Measurements from ENCODE around the gene RB1.

RB1 gene

GRCh38 chr13:48370815-48371214 is 67.3 kb downstream of the RB1 start:
- Histone ChIP-seq H3K9me3 (ENCODE audit: control insufficient read depth, low read length) (no peaks in the 10 kb centered on the region), H3K36me3 (ENCODE audit: control insufficient read depth, insufficient read depth, low read length) (no peaks in the 10 kb centered on the region), H3K4me1 (ENCODE audit: control insufficient read depth, insufficient read depth, low read length) (no peaks in the 10 kb centered on the region), H3K27me3 (ENCODE audit: control insufficient read depth, insufficient read depth, low read length) (no peaks in the 10 kb centered on the region), H3K4me3 (ENCODE audit: low read length) (no peak overlapping the region), H3K9ac (ENCODE audit: low read length) (no peak overlapping the region)

- H3K4me3 ChIP-seq (ENCODE audit: low read length) = no peak overlapping the region
- no peaks in the 10 kb centered on the region for H3K9me3 ChIP-seq (ENCODE audit: control insufficient read depth, low read length)
- H3K9ac ChIP-seq (ENCODE audit: low read length) = no peak overlapping the region
- H3K4me1 ChIP-seq (ENCODE audit: control insufficient read depth, insufficient read depth, low read length) = no peaks in the 10 kb centered on the region
- no peaks in the 10 kb centered on the region for H3K27me3 ChIP-seq (ENCODE audit: control insufficient read depth, insufficient read depth, low read length)
- no peaks in the 10 kb centered on the region for H3K36me3 ChIP-seq (ENCODE audit: control insufficient read depth, insufficient read depth, low read length)
Observed at GRCh38 chr13:48377857-48378256, 74.3 kb downstream of the RB1 start.

GRCh38 chr13:48380581-48380980 is 77.0 kb downstream of the RB1 start:
- Histone ChIP-seq H3K36me3 (ENCODE audit: control insufficient read depth, insufficient read depth, low read length) (no peaks in the 10 kb centered on the region), H3K4me1 (ENCODE audit: control insufficient read depth, insufficient read depth, low read length) (no peaks in the 10 kb centered on the region), H3K27me3 (ENCODE audit: control insufficient read depth, insufficient read depth, low read length) (no peaks in the 10 kb centered on the region), H3K4me3 (ENCODE audit: low read length) (no peak overlapping the region), H3K9ac (ENCODE audit: low read length) (no peak overlapping the region), H3K9me3 (ENCODE audit: control insufficient read depth, low read length) (no peaks in the 10 kb centered on the region)

- Histone ChIP-seq H3K36me3 (ENCODE audit: control insufficient read depth, insufficient read depth, low read length) (no peaks in the 10 kb centered on the region), H3K9ac (ENCODE audit: low read length) (no peak overlapping the region), H3K4me1 (ENCODE audit: control insufficient read depth, insufficient read depth, low read length) (no peaks in the 10 kb centered on the region), H3K4me3 (ENCODE audit: low read length) (no peak overlapping the region), H3K9me3 (ENCODE audit: control insufficient read depth, low read length) (no peaks in the 10 kb centered on the region), H3K27me3 (ENCODE audit: control insufficient read depth, insufficient read depth, low read length) (no peaks in the 10 kb centered on the region)
Observed at GRCh38 chr13:48383384-48383783, 79.8 kb downstream of the RB1 start.

DNA sequence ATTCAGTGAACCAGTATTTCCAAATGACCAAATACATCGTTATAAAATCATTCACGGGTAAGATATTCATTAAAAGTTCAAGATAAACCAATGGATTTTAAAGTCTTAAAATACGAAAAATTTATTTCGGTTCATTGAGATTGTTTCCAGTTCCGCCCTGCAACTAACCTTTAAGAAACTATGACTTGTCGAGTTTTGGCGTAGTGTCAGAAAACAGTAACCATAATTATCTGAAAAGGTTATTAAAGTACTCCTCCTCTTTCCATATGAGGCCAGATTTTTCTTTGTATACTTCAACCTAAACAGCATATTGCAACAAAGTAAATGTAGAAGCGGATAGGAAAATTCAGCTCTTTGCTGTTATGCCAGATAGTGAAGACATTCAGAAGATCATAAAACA is 83.3 kb downstream of the RB1 start:
- Histone ChIP-seq H3K36me3 (ENCODE audit: control insufficient read depth, insufficient read depth, low read length) (no peaks in the 10 kb centered on the region), H3K9me3 (ENCODE audit: control insufficient read depth, low read length) (no peaks in the 10 kb centered on the region), H3K9ac (ENCODE audit: low read length) (no peak overlapping the region), H3K4me3 (ENCODE audit: low read length) (no peak overlapping the region), H3K27me3 (ENCODE audit: control insufficient read depth, insufficient read depth, low read length) (no peaks in the 10 kb centered on the region), H3K4me1 (ENCODE audit: control insufficient read depth, insufficient read depth, low read length) (no peaks in the 10 kb centered on the region)

GRCh38 chr13:48391257-48391656 is 87.7 kb downstream of the RB1 start:
- H3K36me3 ChIP-seq (ENCODE audit: control insufficient read depth, insufficient read depth, low read length) = no peaks in the 10 kb centered on the region
- H3K4me1 ChIP-seq (ENCODE audit: control insufficient read depth, insufficient read depth, low read length) = no peaks in the 10 kb centered on the region
- no peak overlapping the region for H3K9ac ChIP-seq (ENCODE audit: low read length)
- H3K4me3 ChIP-seq (ENCODE audit: low read length) = no peak overlapping the region
- H3K27me3 ChIP-seq (ENCODE audit: control insufficient read depth, insufficient read depth, low read length) = no peaks in the 10 kb centered on the region
- H3K9me3 ChIP-seq (ENCODE audit: control insufficient read depth, low read length) = no peaks in the 10 kb centered on the region

DNA sequence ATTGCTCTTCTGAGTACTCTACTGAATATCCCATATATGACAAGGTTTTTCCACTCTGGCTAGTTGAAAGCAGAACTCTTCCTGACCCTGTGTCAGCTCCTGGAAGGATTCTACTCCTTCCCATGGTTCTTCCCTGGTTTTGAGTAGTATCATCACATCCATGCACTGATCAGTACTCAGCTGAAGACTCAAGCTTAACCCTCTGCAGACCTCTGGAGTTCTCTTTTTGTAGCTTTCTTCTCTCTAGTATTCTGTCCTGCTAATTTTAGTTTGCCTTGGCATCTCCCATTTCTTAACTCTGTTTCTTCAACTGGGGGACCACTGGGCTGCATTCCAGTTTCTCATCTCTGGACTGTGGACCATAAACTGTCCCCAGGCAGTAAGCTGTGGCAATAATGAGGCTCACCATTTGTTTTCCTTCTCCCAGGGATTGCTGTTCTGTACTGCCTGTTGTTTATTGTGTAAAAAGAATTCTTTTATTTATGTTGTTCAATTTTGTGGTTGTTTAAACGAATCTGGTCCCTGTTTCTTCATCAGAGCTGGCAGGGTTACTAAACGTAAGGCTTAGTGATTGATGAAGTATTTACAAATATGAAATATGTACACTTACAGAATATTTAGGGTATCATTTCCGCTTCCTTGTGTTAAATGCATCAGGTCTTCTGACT is 89.6 kb downstream of the RB1 start:
- Histone ChIP-seq H3K4me1 (ENCODE audit: control insufficient read depth, insufficient read depth, low read length) (peaks cover 4% of the 10 kb centered on the region), H3K27me3 (ENCODE audit: control insufficient read depth, insufficient read depth, low read length) (no peaks in the 10 kb centered on the region), H3K9me3 (ENCODE audit: control insufficient read depth, low read length) (no peaks in the 10 kb centered on the region), H3K4me3 (ENCODE audit: low read length) (no peak overlapping the region), H3K36me3 (ENCODE audit: control insufficient read depth, insufficient read depth, low read length) (no peaks in the 10 kb centered on the region), H3K9ac (ENCODE audit: low read length) (no peak overlapping the region)

DNA sequence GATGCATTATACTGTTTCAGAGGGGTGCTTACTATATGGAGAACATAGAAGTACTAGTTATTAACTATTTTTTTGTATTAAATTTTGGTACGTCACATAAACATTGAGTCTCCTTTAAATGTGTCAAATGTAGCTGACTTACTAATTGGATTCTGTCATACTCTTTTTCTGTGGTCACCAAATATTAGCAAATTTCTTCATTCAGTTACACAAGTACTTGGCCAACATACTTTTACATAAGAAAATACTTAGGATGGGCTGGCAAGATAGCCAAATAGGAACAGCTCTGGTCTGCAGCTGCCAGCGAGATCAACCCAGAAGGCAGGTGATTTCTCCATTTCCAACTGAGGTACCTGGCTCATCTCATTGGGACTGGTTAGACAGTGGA is 90.1 kb downstream of the RB1 start:
- Histone ChIP-seq H3K36me3 (ENCODE audit: control insufficient read depth, insufficient read depth, low read length) (no peaks in the 10 kb centered on the region), H3K4me1 (ENCODE audit: control insufficient read depth, insufficient read depth, low read length) (peaks cover 4% of the 10 kb centered on the region), H3K9ac (ENCODE audit: low read length) (no peak overlapping the region), H3K4me3 (ENCODE audit: low read length) (no peak overlapping the region), H3K9me3 (ENCODE audit: control insufficient read depth, low read length) (no peaks in the 10 kb centered on the region), H3K27me3 (ENCODE audit: control insufficient read depth, insufficient read depth, low read length) (no peaks in the 10 kb centered on the region)

- H3K9ac ChIP-seq (ENCODE audit: low read length) = no peak overlapping the region
- no peaks in the 10 kb centered on the region for H3K36me3 ChIP-seq (ENCODE audit: control insufficient read depth, insufficient read depth, low read length)
- H3K4me1 ChIP-seq (ENCODE audit: control insufficient read depth, insufficient read depth, low read length) = peaks cover 12% of the 10 kb centered on the region
Observed at GRCh38 chr13:48397744-48398143, 94.2 kb downstream of the RB1 start.

DNA sequence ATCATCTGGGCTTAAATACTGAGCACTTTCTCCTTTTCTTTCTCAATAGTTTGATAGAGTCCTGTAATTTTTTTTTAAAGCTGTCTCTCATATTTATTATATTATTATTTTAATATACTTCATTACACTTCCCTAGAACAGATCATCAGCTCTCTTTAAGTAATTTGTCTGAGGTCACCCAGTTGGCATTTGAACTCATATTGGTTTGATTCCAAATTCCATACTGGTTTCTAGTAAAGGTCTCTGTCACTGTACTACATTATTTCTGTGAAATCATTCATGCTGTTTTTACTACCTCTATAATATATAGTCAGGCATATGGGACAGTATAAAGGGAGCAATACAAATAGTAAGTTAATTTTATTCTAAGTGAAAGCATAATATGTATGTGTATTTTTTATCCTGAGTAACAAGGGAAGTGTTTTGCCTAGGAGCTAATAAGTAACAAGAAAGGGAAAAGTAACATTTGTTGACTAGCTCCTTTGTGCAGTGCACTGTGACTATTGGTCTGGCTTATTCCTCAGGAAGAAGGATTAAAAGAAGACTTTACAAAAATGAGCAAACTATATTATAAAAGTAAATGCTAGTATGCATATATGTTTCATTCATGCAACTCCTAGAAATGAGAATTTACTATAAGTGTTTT is 95.0 kb downstream of the RB1 start:
- no peaks in the 10 kb centered on the region for H3K27me3 ChIP-seq (ENCODE audit: control insufficient read depth, insufficient read depth, low read length)
- peaks cover 12% of the 10 kb centered on the region for H3K4me1 ChIP-seq (ENCODE audit: control insufficient read depth, insufficient read depth, low read length)
- no peaks in the 10 kb centered on the region for H3K9me3 ChIP-seq (ENCODE audit: control insufficient read depth, low read length)
- H3K9ac ChIP-seq (ENCODE audit: low read length) = no peak overlapping the region
- H3K36me3 ChIP-seq (ENCODE audit: control insufficient read depth, insufficient read depth, low read length) = no peaks in the 10 kb centered on the region
- H3K4me3 ChIP-seq (ENCODE audit: low read length) = no peak overlapping the region

More at GRCh38 chr13:48397744-48398143, 94.2 kb downstream of the RB1 start:
- H3K27me3 ChIP-seq (ENCODE audit: control insufficient read depth, insufficient read depth, low read length) = no peaks in the 10 kb centered on the region
- H3K9me3 ChIP-seq (ENCODE audit: control insufficient read depth, low read length) = no peaks in the 10 kb centered on the region
- no peak overlapping the region for H3K4me3 ChIP-seq (ENCODE audit: low read length)

DNA sequence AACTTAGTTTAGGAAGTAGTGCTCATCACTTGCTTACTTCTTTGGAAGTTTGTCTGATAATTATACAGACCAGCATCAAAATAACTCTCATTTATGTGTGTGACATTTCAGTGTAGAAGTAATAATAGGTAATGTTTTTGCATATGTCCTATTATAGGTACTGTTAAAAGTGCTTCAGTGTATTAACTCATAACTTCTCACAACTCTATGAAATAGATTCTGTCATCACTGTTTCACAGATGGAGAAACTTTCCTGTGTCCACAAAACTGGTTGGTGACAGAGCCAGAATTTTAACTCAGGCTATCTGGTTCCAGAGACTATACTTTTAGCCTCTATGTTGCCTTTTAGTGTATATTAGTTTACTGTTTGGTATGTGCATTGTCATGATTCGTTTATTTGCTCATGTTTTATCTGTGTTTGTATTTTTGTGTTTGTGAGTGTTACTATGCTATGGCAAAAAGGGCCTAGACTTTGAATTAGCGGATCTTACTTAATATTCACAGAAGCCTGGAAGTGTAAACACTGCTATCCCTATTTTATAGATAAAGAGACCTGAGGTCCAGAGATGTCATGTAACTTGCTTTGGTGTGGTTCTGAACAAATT is 96.6 kb downstream of the RB1 start:
- Histone ChIP-seq H3K9ac (ENCODE audit: low read length) (no peak overlapping the region), H3K9me3 (ENCODE audit: control insufficient read depth, low read length) (no peaks in the 10 kb centered on the region), H3K4me1 (ENCODE audit: control insufficient read depth, insufficient read depth, low read length) (peaks cover 12% of the 10 kb centered on the region), H3K4me3 (ENCODE audit: low read length) (no peak overlapping the region), H3K27me3 (ENCODE audit: control insufficient read depth, insufficient read depth, low read length) (no peaks in the 10 kb centered on the region), H3K36me3 (ENCODE audit: control insufficient read depth, insufficient read depth, low read length) (no peaks in the 10 kb centered on the region)

DNA sequence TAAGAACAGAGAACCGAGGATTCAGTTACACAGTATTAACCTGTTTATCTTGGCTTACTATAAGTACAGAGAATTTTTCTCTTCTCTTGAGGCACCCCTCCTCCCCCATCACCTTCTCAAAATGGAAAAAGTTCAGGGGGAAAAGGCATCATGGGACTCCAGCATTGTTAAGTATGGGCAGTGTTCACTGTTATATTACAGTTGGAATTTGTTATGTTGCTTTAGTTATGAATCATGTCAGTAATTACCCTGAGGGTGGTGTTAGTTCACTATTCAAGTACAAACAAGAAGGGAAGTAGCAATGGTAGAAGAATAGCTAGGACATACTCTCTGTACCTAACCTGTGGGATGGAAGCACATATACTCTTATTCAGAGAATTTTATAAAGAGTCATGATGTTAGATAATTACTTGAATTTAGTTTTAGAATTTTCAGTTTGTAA is 97.3 kb downstream of the RB1 start:
- H3K9me3 ChIP-seq (ENCODE audit: control insufficient read depth, low read length) = no peaks in the 10 kb centered on the region
- H3K27me3 ChIP-seq (ENCODE audit: control insufficient read depth, insufficient read depth, low read length) = no peaks in the 10 kb centered on the region
- H3K4me3 ChIP-seq (ENCODE audit: low read length) = no peak overlapping the region
- no peak overlapping the region for H3K9ac ChIP-seq (ENCODE audit: low read length)
- H3K4me1 ChIP-seq (ENCODE audit: control insufficient read depth, insufficient read depth, low read length) = peaks cover 12% of the 10 kb centered on the region
- no peaks in the 10 kb centered on the region for H3K36me3 ChIP-seq (ENCODE audit: control insufficient read depth, insufficient read depth, low read length)
